Activated naive CD8-positive, alpha-beta T cell treated with anti-CD3 and anti-CD28 coated beads, Interleukin-2, amount 10 ng/mL, durations not matched to agents 7 days and 5 days (primary cell): ENCODE results near the gene C18orf32. TPM values are rescaled to one million over a fixed set of nuclear protein-coding genes. Genes with fewer than 3 reads are reported as not detected.

Source experiments
- ATAC-seq: fragments of 150-1000 bp; cut with Tn5 transposase; one replicate; pipeline ENCODE4 v1.10.0; 2021; ENCODE audit warnings: low read depth, moderate library complexity
- POLR2A ChIA-PET: fragments of 350-600 bp; sonication (Branson Sonifier 250); formaldehyde crosslinking; loops from one replicate; lab custom pipeline; 2021; ENCODE audit warnings: antibody characterized with exemption; lab: Charles Lee
- DNase-seq: peaks from one replicate; pipeline ENCODE4 v3.0.0; 2021
- H3K27ac Mint-ChIP-seq: one replicate; pipeline ENCODE4 v1.8.0; 2022; ENCODE audit warnings: mild to moderate bottlenecking, mixed read lengths
- H3K27me3 Mint-ChIP-seq: one replicate; pipeline ENCODE4 v1.8.0; 2022; ENCODE audit warnings: mild to moderate bottlenecking, moderate library complexity, mixed read lengths
- H3K36me3 Mint-ChIP-seq: one replicate; pipeline ENCODE4 v1.8.0; 2021; ENCODE audit warnings: mild to moderate bottlenecking, mixed read lengths
- H3K4me1 Mint-ChIP-seq: one replicate; pipeline ENCODE4 v1.8.0; 2021; ENCODE audit warnings: mixed read lengths
- H3K4me3 Mint-ChIP-seq: one replicate; pipeline ENCODE4 v1.8.0; 2022; ENCODE audit warnings: mild to moderate bottlenecking, moderate library complexity, mixed read lengths
- H3K9me3 Mint-ChIP-seq: one replicate; pipeline ENCODE4 v1.8.0; 2021; ENCODE audit warnings: mixed read lengths
- total RNA-seq, 2 experiments: library from RNA; stranded (reverse); gene quantifications; one replicate each; pipeline ENCODE4 v1.2.3, GENCODE V29; 2021

C18orf32 gene
- total RNA-seq, 2 experiments from 2014 or later, result 26.9 to 29.1 TPM

DNA sequence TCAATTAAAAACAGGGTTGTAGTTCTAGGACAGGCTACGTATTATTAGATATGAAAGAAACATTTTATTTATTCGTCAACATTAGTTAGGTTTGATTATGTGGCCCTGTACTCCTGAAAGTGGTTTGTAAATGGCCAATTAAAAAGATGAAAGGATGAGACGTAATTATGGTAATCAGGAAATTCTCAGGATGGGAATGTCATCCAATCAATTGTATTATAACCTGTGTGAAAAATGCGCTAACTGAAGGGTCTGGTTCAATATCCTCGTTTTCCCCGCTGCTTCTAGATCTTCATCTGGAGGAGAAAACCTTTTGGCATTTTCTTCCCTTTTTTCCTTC, 5.6 kb upstream of the C18orf32 start:
- Mint-ChIP-seq H3K4me3 (peak overlapping the region; percentile 99), H3K27ac (no peak overlapping the region), H3K9me3 (no peaks in the 10 kb centered on the region), H3K4me1 (peaks cover 38% of the 10 kb centered on the region), H3K27me3 (no peaks in the 10 kb centered on the region), H3K36me3 (peaks cover 30% of the 10 kb centered on the region)
- no peak for DNase-seq
- no peak for ATAC-seq
- POLR2A ChIA-PET, result no interaction called here

DNA sequence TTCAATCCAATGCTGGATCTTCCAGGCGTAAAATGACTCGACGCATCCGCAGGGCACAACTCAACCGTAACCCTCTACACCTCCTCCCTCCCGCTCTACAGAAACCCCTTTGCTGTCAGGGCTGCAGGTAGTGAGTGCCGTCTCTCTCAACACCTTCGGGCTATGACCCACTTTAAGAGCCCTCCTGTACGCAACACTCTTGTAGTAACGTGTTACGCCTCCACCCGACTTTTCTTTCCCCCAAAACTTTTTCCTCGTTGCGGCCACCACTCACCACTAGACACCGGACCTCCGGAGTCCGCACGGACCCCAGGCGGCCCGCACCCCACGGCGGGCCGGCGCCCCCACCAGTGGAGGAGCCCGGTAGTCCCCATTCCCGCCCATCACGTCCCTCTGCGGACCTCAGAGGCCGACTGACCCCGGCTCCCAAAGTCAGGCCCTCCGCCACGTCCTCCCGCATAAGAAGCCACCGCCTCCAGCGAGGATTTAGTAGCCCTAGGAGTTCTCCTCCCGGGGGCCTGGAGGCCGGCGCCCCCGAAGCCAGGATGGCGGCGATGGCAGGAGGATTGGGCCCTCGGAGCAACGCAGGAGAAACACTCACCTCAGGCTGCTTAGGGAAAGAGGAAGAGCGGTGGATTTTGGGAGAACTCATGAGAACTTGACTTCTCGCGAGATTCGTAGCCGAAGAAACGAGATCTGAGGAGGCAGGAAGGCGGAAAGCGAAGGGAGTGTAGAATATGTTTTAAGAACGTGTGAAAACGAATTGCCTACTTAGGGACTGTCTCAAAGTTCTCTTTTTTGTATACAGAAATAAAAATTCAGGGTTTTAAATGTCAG, 5.0 kb upstream of the C18orf32 start, which contains the start of gene RPL17:
TSS of gene RPL17 (minus strand) at position 609 of the 837 bp plus-strand sequence.
- POLR2A ChIA-PET, result no interaction called here
- H3K4me1 Mint-ChIP-seq, result peaks cover 44% of the 10 kb centered on the region
- peak; percentile 68 for ATAC-seq
- peak; percentile 78 for DNase-seq
- H3K9me3 Mint-ChIP-seq, result no peaks in the 10 kb centered on the region
- H3K4me3 Mint-ChIP-seq, result peak within 1 kb of the TSS; percentile 99
- peak within 1 kb of the TSS; percentile 98 for H3K27ac Mint-ChIP-seq
- H3K27me3 Mint-ChIP-seq, result no peaks in the 10 kb centered on the region
- peaks cover 31% of the 10 kb centered on the region for H3K36me3 Mint-ChIP-seq

DNA sequence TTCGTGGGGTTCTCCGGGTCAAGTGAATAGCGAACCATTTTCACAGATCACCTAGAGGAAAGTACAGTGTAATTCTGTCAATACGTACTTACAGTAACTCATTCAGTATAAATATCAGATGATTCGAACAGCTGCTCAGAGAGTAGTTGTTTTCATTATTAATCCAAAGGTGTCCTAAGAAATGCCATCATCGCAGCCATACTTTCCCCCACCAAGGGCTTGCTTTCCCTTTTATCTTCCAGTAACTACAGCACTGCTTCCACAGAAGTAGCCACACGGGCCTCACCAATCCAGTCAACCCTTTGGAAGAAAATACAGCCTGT, 4.5 kb upstream of the C18orf32 start:
- Mint-ChIP-seq H3K27ac (peak overlapping the region; percentile 98), H3K4me3 (peak overlapping the region; percentile 99), H3K36me3 (peaks cover 31% of the 10 kb centered on the region), H3K4me1 (peaks cover 44% of the 10 kb centered on the region), H3K9me3 (no peaks in the 10 kb centered on the region), H3K27me3 (no peaks in the 10 kb centered on the region)
- DNase-seq (no peak), ATAC-seq (no peak)
- POLR2A ChIA-PET, result no interaction called here

DNA sequence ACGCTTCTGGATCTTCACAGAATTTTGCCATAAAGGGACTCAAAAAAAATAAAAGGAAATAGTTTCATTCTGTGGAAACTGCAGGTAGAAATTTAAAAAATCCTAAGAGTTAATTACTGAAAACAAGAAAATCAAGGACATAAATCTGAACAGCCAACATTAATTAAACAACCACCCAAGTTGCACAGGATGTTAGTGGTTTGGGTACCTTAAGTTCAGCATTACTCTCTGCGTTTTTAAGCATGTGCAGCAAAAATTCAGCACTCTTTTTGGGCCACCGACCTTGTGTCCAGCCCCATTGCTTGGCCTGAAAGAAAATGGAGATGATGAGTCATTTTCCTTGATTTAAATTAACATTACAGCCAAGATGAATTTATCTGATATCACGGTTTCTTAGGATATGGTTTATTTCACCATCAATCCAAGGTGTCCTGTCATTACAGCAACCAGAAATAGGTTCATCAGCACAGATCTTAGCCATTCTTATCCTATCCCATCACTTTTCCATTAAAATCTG, 3.3 kb upstream of the C18orf32 start:
- POLR2A ChIA-PET, result no interaction called here
- H3K36me3 Mint-ChIP-seq, result peaks cover 31% of the 10 kb centered on the region
- no peaks in the 10 kb centered on the region for H3K9me3 Mint-ChIP-seq
- peaks cover 48% of the 10 kb centered on the region for H3K4me1 Mint-ChIP-seq
- H3K27ac Mint-ChIP-seq, result peak overlapping the region; percentile 98
- H3K27me3 Mint-ChIP-seq, result no peaks in the 10 kb centered on the region
- peak overlapping the region; percentile 99 for H3K4me3 Mint-ChIP-seq
- ATAC-seq (no peak), DNase-seq (no peak)

DNA sequence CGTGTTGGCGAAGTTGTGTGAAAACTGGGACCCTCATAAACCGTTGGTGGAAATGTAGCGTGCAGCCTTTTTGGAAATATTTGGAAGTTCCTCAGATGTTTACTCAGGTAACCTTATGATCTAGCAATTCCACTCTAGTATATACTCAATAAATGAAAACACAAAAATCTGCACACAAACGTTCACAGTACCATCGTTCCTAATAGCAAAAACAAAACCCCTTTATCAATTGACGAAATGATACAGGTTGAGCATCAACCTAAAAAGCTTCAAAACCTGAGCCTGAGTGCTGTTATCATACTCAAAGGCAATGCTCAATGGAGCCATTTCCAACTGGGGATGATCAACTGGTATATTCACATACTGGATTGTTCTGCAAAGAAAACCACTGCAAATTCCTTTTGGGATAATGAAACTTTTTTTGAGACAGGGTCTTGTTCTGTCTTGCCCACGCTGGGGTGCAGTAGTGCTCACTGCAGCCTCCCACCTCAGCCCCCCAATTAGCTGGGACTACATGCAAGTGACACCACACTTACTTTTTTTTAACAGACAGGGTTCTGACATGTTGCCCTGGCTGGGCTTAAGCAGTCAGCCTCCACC, 777 bp upstream of the C18orf32 start:
- POLR2A ChIA-PET, result interaction anchor here (0.8 to 2.6 kb wide), 9 partner anchors 8 to 779 kb away, joined by 3 to 23 read pairs (median 4); partner anchors contain the start of genes CFAP53 and DYM
- DNase-seq (no peak), ATAC-seq (no peak)
- Mint-ChIP-seq H3K36me3 (peaks cover 39% of the 10 kb centered on the region), H3K4me1 (peaks cover 48% of the 10 kb centered on the region), H3K27me3 (no peaks in the 10 kb centered on the region), H3K27ac (peak overlapping the region; percentile 96), H3K9me3 (no peaks in the 10 kb centered on the region), H3K4me3 (peak overlapping the region; percentile 94)

DNA sequence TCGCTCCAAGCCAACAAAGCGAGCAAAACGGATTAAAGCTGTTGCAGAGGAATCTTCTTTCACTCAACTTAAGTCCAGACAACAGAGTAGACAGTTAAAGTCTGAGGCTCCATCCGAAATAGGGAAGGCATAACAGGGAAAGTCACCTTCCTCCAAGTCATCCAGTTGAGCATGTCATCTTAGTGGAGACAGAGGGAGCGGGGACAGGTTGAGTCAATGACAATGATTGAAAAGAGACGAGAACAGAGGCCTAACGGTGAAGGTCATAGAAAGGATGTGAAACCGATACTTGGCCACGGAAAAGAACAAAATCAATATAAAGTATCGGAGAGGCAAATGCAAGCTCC, 455 bp downstream of the C18orf32 start:
- Mint-ChIP-seq H3K27me3 (no peaks in the 10 kb centered on the region), H3K27ac (peak overlapping the region; percentile 96), H3K4me1 (peaks cover 43% of the 10 kb centered on the region), H3K4me3 (peak overlapping the region; percentile 94), H3K9me3 (no peaks in the 10 kb centered on the region), H3K36me3 (peaks cover 36% of the 10 kb centered on the region)
- no peak for DNase-seq
- no peak for ATAC-seq
- POLR2A ChIA-PET, result interaction anchor here (0.8 to 2.6 kb wide), 11 partner anchors 9 to 780 kb away, joined by 3 to 23 read pairs (median 3); partner anchors contain the start of genes CFAP53 and DYM

DNA sequence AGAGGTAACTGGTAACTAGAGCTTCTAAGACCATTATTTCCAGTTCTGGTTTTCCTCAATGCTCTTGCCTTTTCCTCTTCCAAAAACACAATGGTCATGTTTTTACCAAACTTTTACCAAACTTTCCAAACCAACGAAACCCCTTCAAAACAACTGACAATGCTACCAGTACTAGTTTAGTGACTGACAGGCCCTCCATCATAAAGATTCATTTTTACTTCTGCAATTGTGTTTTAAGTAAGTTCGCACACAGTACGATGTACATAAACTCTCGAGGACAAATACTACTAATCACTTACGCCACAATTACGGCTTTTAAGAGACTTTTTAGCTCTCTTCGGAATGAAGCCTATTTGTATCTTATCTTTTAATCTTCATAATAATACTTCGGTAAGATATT, 900 bp downstream of the C18orf32 start:
- Mint-ChIP-seq H3K9me3 (no peaks in the 10 kb centered on the region), H3K4me1 (peaks cover 40% of the 10 kb centered on the region), H3K27me3 (no peaks in the 10 kb centered on the region), H3K36me3 (peaks cover 38% of the 10 kb centered on the region), H3K4me3 (peak overlapping the region; percentile 94), H3K27ac (peak overlapping the region; percentile 96)
- ATAC-seq (no peak), DNase-seq (no peak)
- POLR2A ChIA-PET, result interaction anchor here (1.2 to 2.6 kb wide), 7 partner anchors 9 to 334 kb away, joined by 3 to 23 read pairs (median 5); partner anchors contain the start of gene DYM

DNA sequence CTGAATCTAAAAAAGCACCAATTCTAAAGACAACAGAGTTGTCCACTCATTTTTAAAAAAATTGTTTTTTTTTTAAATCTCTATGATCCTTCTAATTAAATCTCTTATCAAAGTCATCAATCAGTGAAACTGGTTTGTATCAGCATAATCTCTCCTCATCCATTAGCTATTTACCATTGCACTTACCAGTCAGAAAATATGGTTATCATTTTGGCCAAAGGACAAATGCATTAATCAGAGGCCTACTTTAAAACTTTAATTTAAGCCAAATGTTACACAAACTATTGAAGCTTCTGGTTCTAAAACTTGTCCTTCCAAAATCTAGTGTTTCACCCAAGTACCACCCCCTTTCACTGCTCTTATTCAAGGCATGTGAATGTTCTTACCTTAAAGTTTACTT, 3.8 kb downstream of the C18orf32 start:
- Mint-ChIP-seq H3K4me3 (no peak overlapping the region), H3K9me3 (no peaks in the 10 kb centered on the region), H3K27me3 (no peaks in the 10 kb centered on the region), H3K27ac (no peak overlapping the region), H3K4me1 (peaks cover 15% of the 10 kb centered on the region), H3K36me3 (peaks cover 22% of the 10 kb centered on the region)
- no peak for ATAC-seq
- POLR2A ChIA-PET, result no interaction called here
- no peak for DNase-seq

DNA sequence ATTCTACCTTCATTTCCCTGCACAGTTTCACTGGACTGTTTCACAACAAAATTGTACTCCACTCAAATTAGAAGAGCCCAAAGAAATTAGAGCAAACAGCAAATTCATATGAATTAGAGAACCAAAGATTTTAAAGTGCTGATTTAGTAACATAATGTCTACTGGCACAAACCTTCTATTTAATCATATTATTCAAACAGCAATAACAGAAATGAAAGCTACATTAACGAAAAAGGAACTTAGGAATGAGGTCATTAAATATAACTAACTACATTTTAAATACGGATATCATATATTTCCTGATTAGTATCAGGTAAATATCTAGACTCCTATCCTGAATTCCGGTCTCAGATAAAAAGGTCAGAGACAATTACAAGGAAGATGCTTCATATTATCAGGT, 5.1 kb downstream of the C18orf32 start:
- ATAC-seq (no peak), DNase-seq (no peak)
- POLR2A ChIA-PET, result interaction anchor here (1.1 kb wide), 1 partner anchor 22 kb away, joined by 3 read pairs; no protein-coding TSS in a partner anchor

DNA sequence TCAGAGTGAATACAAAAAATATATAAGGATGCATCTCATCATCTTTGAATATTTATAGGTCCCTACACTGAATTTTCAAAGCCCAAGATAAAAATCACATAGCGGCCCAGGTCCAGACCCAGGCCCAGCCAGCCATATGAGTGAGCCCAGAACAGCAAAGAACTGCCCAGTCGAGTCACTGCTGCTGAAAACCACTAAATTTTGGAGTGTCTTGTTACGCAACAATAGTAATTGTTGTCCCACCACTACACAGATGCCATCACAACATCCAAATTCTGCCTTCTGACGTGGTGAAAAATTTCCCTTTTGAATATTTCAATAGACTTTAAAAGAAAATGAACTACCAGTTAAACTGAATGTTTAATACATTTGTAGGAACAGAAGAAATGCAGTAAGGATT, 5.7 kb downstream of the C18orf32 start:
- Mint-ChIP-seq H3K4me1 (peaks cover 12% of the 10 kb centered on the region), H3K27ac (no peak overlapping the region), H3K4me3 (no peak overlapping the region), H3K36me3 (peaks cover 23% of the 10 kb centered on the region), H3K9me3 (no peaks in the 10 kb centered on the region), H3K27me3 (no peaks in the 10 kb centered on the region)
- no peak for DNase-seq
- POLR2A ChIA-PET, result no interaction called here
- ATAC-seq, result no peak

More for the DNA sequence above, 5.1 kb downstream of the C18orf32 start:
- no peak overlapping the region for H3K27ac Mint-ChIP-seq
- H3K9me3 Mint-ChIP-seq, result no peaks in the 10 kb centered on the region
- peaks cover 18% of the 10 kb centered on the region for H3K36me3 Mint-ChIP-seq
- peaks cover 6% of the 10 kb centered on the region for H3K4me1 Mint-ChIP-seq
- H3K4me3 Mint-ChIP-seq, result no peak overlapping the region
- H3K27me3 Mint-ChIP-seq, result no peaks in the 10 kb centered on the region

DNA sequence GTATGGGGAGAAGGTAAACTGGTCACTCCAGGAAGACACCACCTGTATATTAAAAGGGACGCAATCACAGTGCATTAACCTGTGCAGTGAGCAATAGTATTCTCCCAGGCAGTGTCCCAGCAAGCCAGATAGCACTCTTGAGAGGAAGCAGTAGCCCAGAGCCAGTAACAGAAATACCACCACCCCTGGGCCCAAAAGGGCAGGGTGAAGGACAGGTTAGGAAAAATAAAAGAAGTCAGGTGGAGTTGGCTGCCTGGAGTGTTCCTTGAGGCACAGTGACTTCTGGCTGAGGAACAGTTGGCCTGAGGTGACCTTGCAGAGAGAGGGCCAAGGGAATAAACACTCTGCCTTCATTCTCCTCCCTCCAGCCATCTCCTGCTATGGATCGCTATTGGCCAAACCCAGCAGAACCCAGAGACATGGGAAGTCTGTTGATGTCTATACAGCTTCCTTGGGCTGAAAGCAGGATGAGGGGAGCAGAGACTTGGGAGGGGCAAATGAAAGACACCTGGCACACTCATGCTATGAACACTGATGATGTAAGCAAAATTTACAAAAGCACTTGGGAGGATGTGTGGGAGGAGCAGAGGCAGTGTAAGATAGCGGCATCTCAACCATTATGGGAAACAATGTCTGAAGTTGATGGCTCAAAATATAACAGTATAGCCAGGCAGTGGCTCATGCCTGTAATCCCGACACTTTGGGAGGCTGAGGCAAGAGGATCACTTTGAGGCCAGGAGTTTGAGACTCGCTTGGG, 7.5 kb downstream of the C18orf32 start:
- no peak for DNase-seq
- H3K4me3 Mint-ChIP-seq, result no peak overlapping the region
- H3K36me3 Mint-ChIP-seq, result peaks cover 24% of the 10 kb centered on the region
- POLR2A ChIA-PET, result no interaction called here
- H3K27ac Mint-ChIP-seq, result no peak overlapping the region
- no peaks in the 10 kb centered on the region for H3K9me3 Mint-ChIP-seq
- H3K4me1 Mint-ChIP-seq, result peaks cover 9% of the 10 kb centered on the region
- H3K27me3 Mint-ChIP-seq, result no peaks in the 10 kb centered on the region
- no peak for ATAC-seq

DNA sequence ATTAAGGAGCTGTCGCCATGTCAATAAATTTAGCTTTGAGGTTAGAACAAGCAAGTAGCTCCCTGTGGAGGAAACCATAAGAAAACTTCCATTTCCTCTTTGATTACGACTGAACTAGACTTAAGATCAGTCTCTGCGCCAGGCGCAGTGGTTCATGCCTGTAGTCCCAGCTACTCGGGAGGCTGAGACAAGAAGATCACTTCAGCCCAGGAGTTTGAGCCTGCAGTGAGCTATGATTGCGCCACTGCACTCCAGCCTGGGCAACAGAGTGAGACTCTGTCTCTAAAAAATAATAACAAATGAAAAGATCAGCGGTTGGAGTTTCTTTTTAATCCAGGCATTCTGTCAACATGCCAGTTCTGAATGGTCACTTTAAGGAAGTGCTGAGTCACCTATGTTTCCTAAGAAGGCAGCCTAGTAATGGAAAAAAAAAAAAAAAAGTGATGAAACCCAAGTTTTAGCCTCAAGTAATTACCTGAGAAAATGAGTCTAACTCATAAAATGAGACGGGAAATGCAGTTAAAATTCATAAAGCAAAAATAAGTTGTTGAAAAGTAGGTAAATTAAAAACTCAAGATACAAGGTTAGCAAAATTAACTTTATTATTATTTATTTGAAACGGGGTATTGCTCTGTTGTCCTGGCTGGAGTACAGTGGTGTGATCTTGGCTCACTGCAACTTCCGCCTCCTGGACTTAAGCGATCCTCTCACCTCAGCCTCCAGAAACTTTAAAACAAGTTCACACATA, 10.2 kb downstream of the C18orf32 start:
- no peak for DNase-seq
- peak overlapping the region; percentile 17 for H3K27ac Mint-ChIP-seq
- H3K36me3 Mint-ChIP-seq, result peaks cover 15% of the 10 kb centered on the region
- no peaks in the 10 kb centered on the region for H3K9me3 Mint-ChIP-seq
- H3K4me3 Mint-ChIP-seq, result no peak overlapping the region
- H3K27me3 Mint-ChIP-seq, result no peaks in the 10 kb centered on the region
- ATAC-seq, result no peak
- peaks cover 9% of the 10 kb centered on the region for H3K4me1 Mint-ChIP-seq
- POLR2A ChIA-PET, result interaction anchor here (2.5 kb wide), 1 partner anchor 10 kb away, joined by 12 read pairs; the partner anchor contains the start of gene C18orf32
